ENCODE results near the gene PNPLA7. TPM values are rescaled to one million over a fixed set of nuclear protein-coding genes. Genes with fewer than 3 reads are reported as not detected.
"Not testable (repeated sequence)": the region's sequence is repeated elsewhere in the genome, so short reads cannot be mapped to it uniquely, and the experiment has no call there.

The PNPLA7 gene
- total and polyA plus RNA-seq, 10 donors = 5.1 to 22.7 (median 10.7) TPM

- intact Hi-C loops (cut with DNase I; ENCODE audit: low total_unique reads) = no loop called here
- Histone ChIP-seq H3K27me3 (replicated peaks in 1 of 7) (no peaks in the 10 kb centered on the region), H3K9me3 (no peaks in the 10 kb centered on the region), H3K4me1 (peaks cover 15 to 61% (median 27%) of the 10 kb centered on the region in 6 donors), H3K4me3 (peak within 1 kb of the TSS; percentile 83 to 98 (median 92)), H3K27ac (peak within 1 kb of the TSS; percentile 74 to 93 (median 91)), H3K36me3 (peaks cover 0 to 33% (median 18%) of the 10 kb centered on the region in 6 donors)
- TF ChIP-seq POLR2AphosphoS5 (IDR thresholded peaks at IDR 0.05) (peak; percentile 93 to 94 (median 94)), POLR2A (IDR thresholded peaks at IDR 0.05) (peak in 1 of 3 donors; percentile 65), CTCF (IDR thresholded peaks at IDR 0.05 in 8 of 11, conservative IDR thresholded peaks at IDR 0.05 in 3 of 11) (peak in 10 of 11 experiments; percentile 29 to 67 (median 52))
- 0 to 1% (median 0%) methylated on average over 16 to 106 of the region's 106 CpGs for WGBS, 5 donors
- peak; percentile 96 for DNase-seq
Observed at GRCh38 chr9:137551264-137552021, 1.2 kb upstream of the PNPLA7 start, which contains the start of gene MRPL41. Gene MRPL41, plus strand, starts transcription at chr9:137551879. Its CDS starts 203 bp downstream, at chr9:137552082.

- intact Hi-C loops (cut with DNase I; ENCODE audit: low total_unique reads); H3K9me3 ChIP-seq; H3K27me3 ChIP-seq (replicated peaks in 1 of 7); DNase-seq: not testable (repeated sequence)
- Histone ChIP-seq H3K27ac (peak overlapping the region; percentile 51 to 93 (median 90)), H3K36me3 (peaks cover 0 to 28% (median 12%) of the 10 kb centered on the region in 6 donors), H3K4me1 (peaks cover 15 to 67% (median 27%) of the 10 kb centered on the region in 6 donors), H3K4me3 (peak overlapping the region; percentile 68 to 98 (median 90))
- 0 to 4% (median 2%) methylated on average over 4 to 17 of the region's 17 CpGs for WGBS, 5 donors
Observed at GRCh38 chr9:137550958-137551263, 709 bp upstream of the PNPLA7 start.

GRCh38 chr9:137547687-137548543 lies 2.3 kb downstream of the PNPLA7 start:
- no peak for DNase-seq
- Histone ChIP-seq H3K27me3 (replicated peaks in 1 of 7) (no peaks in the 10 kb centered on the region), H3K27ac (no peak overlapping the region), H3K4me3 (no peak overlapping the region), H3K9me3 (no peaks in the 10 kb centered on the region), H3K4me1 (peaks cover 15 to 64% (median 27%) of the 10 kb centered on the region in 6 donors), H3K36me3 (peaks cover 0 to 7% (median 2%) of the 10 kb centered on the region in 6 donors)
- TF ChIP-seq POLR2AphosphoS5 (IDR thresholded peaks at IDR 0.05) (no peak), CTCF (IDR thresholded peaks at IDR 0.05 in 8 of 11, conservative IDR thresholded peaks at IDR 0.05 in 3 of 11) (no peak), POLR2A (IDR thresholded peaks at IDR 0.05) (no peak)
- intact Hi-C loops (cut with DNase I; ENCODE audit: low total_unique reads) = no loop called here
- WGBS, 5 donors = 85 to 92% (median 87%) methylated on average over 22 to 23 of the region's 23 CpGs

- Histone ChIP-seq H3K9me3 (no peaks in the 10 kb centered on the region), H3K4me3 (no peak overlapping the region), H3K27ac (no peak overlapping the region), H3K27me3 (replicated peaks in 1 of 7) (no peaks in the 10 kb centered on the region), H3K4me1 (peaks cover 9 to 46% (median 16%) of the 10 kb centered on the region in 6 donors), H3K36me3 (peaks cover 0 to 35% (median 6%) of the 10 kb centered on the region in 6 donors)
- TF ChIP-seq POLR2AphosphoS5 (IDR thresholded peaks at IDR 0.05) (no peak), POLR2A (IDR thresholded peaks at IDR 0.05) (no peak), CTCF (IDR thresholded peaks at IDR 0.05 in 8 of 11, conservative IDR thresholded peaks at IDR 0.05 in 3 of 11) (no peak)
- intact Hi-C loops (cut with DNase I; ENCODE audit: low total_unique reads) = no loop called here
- WGBS, 5 donors = 84 to 93% (median 86%) methylated on average over 10 of the region's 10 CpGs
- no peak for DNase-seq
Observed at GRCh38 chr9:137545123-137545522, 5.1 kb downstream of the PNPLA7 start.

Measured in spleen (tissue), 11 donors.